CMK (cell line): Measurements from ENCODE around the gene MADCAM1.

Experiments
- DNase-seq: peaks from one replicate; pipeline ENCODE4 v3.0.0-alpha.2; 2010; ENCODE audit warnings: low read depth

Gene MADCAM1

DNA sequence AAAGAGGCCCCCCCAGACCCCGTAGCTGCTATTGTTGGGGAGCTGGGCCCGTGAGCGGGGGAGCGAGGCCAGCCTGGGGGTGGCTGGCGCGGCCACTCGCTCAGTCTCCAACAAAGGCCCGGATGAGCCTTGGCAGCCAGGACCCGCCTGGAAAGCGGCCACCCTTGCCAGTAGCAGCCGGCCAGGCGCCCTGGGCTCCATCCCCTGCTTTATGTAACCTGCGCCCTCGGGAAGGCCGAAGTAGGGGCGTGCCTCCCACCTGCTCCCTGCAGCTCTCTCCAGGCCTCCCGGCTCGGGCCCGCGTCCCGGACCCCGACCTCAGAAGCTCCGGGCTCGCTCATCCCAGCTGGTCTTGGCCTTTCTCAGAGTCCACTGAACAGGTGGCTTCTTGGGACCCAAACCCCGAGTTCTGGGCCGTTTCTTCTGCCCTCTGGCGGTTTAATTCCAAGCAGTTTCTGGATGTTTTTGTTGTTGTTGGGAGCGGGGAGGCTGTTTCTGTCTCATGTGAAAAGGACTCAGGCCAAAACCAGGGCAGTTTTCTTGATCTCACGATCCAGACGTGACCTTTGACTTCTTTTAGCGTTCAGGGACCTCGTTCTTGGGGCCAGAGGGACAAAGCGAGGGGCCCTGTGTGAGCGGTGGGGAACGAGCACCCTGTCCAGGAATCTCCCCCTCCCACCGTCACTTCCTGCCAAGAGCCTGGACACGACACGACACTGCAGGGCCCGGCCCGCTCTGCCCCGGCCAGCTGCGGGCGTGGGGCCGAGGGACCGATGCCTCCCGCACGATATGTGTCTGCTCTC is 36.5 kb downstream of the MADCAM1 start:
- no peak for DNase-seq

DNA sequence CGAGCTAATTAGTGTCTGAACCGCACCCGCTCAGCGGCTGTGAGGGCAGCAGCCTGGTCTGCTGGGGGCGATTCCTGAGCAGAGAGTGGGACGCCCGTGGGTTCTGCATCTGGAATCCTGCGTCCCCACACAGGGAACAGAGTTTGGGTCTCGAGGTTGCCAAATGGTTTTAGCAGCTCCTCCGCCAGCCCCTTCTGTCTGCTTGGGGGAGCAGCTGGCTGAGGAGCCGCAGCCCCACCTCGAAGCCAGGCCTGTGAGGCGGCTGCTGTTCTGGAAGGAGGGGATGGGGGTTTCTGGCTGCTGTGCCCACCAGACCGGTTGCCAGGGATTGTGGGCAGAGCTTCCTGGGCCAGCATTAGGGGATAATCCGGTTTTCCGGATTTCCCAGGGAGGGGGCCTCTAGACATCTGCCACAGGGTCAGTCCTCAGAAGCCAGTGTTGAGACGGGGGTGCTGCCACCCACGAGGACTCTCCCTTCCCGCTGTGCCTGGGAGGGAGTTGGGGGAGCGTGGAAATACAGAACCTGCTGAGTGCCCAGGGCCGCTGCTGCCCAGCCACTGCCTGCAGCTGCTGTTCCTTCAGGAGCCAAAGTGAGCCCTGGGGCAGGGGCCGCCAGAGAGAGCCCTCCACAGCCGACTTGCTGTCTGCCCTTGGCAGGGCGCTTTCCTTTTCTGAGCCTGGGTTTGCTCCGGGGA is 37.2 kb downstream of the MADCAM1 start:
- DNase-seq = no peak

DNA sequence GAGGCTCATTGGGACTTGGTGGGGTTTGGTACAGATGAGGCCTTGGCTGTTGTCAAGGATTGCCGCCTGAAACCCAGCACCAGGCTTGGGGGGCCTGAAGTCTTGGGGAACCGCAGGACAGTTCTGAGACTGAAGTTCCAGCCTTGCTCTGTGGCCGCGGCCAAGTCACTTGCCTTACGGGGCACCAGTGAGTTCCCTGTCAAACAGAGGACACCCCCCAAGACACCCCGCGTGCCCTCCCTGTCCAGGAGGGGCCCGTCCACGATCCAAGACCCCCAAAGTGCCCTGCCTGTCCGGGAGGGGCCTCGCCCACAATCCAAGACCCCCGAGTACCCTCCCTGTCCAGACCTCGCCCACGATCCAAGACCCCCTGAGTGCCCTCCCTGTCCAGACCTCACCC is 37.8 kb downstream of the MADCAM1 start:
- DNase-seq = no peak

DNA sequence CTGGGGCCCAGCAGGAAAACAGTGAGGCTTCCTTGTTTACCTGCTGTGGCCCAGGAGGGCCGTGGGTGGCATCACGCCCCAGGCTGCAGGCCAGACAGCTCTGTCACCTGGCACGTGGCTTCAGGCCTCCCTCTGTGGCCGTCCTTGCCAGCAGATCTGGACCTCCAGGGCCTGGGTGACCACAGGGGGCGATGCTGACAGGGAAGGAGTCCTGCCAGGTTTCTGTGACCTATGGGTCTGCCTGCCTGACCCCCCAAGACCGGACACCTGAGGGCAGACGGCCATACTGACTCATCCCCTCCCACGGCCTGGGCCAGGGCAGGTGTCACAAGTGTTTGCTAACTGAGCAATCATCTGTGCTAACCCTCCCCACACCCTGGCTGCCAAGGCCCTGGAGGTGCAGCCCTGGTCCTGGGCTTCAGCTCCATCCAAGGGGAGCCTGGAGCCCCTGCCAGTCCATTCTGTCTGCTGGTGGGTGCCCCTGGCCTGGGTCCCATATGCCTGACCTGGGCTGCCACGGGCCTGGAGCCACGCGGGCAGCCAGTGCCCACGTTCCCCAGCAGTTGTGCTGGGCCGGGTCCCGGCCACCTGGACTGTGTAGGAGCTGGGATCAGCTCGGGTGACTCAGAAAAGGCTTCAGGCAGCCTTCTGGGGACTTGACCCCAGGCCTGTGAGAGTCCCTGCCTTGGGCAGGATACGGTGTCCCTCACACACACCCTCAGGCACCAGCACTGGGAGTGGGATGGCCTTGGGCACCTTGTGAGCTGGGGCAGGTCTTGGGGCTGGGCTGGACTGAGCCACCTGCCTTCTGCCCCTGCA is 38.9 kb downstream of the MADCAM1 start:
- no peak for DNase-seq

DNA sequence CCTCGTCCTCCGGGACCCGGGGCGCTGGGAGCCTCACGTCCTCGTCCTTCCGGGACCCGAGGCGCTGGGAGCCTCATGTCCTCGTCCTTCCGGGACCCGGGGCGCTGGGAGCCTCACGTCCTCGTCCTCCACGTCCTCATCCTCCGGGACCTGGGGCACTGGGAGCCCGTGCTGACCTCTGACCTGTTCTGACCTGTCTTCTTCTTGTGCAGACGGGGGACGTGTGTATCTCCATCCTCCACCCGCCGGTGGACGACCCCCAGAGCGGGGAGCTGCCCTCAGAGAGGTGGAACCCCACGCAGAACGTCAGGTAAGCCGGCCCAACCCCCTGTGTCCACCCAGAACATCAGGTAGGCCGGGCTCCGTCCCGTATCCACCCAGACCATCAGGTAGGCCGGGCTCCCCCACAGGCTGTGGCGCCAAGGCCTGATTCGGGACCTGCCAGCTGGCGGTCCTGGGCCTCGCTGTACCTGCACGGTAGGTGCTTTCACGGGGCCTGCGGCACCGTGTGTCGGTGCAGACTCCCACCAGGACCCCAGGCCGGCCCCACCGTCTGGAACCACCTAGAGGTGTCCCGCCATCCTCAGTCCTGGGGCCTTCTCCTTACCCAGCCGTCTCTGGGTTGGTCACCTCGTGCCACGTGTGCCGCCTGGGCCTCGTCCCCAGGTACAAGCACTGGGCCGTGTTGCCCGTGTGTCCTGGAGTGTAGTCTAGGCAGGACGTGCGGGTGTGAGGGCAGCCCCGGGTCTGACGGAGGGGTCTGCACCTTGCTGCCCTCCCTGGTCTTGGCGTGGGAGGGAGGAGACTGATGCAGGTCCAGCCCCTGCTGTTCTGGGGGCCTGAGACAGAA is 40.0 kb downstream of the MADCAM1 start:
- DNase-seq = no peak

DNA sequence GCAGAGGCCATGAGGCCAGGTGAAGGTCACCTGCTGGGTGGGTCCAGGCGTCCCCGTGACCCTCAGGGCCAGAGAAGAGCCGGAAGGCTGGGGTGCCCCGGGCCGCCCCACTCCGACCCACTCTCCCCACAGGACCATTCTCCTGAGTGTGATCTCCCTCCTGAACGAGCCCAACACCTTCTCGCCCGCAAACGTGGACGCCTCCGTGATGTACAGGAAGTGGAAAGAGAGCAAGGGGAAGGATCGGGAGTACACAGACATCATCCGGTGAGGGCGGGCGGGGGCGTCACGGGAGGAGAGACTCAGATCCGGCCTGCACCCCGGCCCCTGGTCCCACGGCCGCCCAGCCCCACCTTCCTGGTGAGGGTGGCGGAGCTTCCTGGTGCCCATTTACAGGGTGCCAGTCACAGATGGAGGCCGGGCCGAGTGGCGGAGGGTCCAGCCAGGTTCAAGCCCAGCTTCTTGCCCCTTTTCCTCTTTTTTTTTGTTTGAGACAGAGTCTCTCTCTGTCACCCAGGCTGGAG is 40.7 kb downstream of the MADCAM1 start:
- DNase-seq = no peak

DNA sequence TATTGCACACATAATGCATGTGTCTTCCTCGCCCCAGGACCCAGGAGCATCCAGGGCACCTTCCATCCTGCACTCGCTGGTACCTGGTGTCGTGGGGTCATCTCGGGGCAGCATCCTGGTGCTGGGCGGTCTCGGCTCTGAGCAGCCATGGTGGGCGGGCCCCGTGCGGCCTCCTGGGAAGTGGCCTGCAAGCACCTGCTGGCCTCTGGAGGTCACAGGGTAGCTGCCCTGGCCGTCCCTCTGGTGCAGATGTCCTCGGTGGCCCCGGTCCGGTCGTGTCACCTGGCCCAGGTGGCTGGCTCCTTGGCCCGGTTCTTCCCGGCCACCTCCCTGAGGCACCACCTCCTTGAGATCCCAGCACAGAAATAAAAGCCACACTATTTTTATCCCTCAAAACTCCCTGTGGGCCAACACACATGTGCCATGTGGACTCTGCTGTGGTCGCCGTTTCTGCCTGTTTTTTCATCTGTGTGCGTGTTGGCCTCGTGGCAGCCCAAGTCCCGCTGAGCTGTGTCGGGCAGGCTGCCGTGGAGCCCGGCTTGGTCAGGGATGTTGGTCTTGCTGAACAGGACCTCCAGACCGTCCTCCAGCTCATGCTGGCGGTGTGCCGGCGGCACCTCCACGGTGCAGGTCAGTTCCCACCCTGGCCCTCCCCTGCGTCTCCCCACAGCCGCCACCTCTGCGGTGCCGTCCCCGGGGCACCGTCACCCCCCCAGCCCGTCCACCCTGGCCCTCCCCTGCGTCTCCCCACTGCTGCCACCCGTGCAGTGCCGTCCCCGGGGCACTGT is 42.5 kb downstream of the MADCAM1 start:
- no peak for DNase-seq

DNA sequence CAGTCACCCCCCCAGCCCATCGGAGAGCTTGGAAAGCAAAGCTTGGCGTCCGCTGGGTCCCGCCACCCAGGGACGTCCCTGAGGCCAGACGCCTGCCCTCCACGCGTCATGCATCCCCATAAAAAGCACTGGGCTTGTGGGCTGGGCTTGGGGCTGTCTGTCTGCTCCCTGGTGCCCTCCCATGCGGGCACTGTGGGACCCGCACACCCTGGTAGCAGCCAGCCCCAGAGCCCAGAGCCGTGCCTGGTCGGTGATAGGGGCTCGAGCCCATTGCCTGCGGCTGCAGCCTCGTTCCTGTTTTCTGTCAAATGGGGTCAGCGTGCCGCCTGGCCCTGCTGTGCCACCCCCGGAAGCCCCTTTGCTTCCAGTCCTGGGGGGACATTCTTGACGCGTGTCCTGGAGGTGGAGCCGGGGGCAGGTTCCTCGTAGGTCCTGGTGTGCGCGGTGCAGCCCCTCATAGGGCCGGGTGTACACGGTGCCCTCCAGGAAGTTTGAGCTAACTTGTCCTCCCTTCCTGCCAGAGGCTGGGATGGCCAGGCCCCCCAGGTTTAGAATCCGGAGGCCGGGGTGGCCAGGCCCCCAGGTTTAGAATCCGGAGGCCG is 43.2 kb downstream of the MADCAM1 start:
- DNase-seq = no peak

DNA sequence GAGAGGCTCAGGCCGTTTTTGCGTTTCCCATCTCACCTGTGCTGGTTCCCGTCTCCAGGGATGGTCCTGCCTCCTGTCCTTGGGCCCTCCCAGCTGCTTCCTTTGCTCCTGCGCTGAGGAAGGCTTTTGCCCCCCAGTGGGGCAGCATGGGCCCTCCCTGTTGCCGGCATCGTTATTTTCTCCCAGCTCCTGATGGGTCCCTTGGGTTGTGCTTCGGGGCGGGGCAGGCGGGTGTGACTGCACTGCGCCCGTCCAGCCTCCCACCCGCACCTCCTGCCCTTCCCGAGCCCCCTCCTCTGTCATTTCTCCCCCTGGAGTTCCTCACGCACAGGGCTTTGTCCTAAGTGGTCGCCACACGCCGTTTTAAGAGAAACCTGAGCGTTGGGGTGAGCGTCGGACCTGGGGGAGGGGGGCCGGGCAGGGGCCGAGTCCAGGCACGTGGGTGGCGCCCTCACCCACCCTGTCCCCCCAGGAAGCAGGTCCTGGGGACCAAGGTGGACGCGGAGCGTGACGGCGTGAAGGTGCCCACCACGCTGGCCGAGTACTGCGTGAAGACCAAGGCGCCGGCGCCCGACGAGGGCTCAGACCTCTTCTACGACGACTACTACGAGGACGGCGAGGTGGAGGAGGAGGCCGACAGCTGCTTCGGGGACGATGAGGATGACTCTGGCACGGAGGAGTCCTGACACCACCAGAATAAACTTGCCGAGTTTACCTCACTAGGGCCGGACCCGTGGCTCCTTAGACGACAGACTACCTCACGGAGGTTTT is 44.8 kb downstream of the MADCAM1 start:
- DNase-seq = no peak

DNA sequence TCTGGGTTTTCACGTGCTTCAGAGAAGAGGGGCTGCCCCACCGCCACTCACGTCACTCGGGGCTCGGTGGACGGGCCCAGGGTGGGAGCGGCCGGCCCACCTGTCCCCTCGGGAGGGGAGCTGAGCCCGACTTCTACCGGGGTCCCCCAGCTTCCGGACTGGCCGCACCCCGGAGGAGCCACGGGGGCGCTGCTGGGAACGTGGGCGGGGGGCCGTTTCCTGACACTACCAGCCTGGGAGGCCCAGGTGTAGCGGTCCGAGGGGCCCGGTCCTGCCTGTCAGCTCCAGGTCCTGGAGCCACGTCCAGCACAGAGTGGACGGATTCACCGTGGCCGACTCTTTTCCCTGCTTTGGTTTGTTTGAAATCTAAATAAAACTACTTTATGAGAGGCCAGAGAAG is 45.4 kb downstream of the MADCAM1 start:
- DNase-seq = no peak

DNA sequence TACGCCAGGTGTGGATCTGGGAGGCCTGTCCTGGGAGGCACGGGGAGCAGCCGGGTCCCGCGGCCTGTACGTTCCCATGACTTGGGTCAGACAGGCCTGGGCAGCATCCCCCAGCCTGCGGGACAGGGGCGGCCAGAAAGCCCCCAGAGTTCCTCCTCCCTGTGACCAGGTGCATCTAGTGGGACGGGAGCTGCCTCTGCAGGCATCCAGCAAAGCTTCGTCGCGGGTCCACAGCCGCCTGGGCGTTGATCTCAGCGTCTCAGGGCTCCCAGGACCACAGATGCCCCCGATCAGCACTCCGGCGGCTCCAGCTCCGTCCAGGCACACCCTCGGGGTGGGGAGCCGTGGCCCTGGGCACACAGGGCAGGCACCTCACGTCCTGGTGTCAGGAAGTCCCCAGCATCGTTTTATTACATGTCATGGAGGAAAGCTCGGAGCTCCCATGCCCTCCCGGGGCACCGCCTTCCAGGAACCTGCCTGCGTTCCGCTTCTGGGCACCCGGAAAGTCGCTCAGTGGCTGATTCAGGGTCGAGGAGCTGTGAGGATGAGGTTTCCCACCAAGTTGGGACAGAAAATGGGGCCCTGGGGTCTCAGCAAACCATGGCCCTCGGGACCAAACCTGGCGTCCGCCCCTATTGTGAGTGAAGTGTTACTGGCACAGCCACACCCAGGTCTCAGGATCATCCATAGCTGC is 46.0 kb downstream of the MADCAM1 start:
- DNase-seq = no peak

DNA sequence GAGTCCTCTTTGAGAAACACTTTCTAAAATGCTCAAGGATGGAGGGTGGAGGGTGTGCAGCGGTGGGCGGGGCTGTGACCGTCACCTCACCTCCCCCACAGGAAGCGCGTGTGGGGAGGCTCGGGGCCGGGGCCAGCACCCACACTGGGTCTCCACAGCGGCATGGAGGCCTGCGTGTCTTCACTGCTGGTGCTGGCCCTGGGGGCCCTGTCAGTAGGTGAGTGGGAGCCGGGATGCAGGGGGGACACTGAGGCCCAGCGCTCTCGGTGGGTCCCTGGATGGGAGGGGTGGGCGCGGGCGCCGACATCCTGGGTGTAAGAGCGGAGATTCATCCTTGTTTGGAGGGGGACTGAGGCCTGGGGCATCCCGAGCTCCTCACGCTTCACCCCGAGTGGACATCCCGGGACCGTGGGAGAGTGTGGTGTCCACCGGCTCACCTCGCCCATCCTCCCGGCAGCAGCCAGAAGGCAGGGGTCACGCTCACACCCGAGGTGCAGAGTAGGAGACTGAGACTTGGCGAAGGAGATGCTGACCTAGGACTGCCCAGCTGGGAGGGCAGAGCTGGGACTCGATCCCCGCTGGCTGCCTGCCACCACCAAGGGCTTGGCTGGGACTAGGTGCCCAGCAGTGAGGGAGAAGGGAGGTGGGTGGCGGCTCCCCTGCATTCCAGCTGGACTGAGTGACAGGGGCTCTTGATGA is 47.8 kb downstream of the MADCAM1 start, which contains the start of gene GZMM:
GZMM (plus strand) TSS at position 144 of the 699 bp plus-strand sequence; CDS start at position 163, 19 bp downstream.
- no peak for DNase-seq

DNA sequence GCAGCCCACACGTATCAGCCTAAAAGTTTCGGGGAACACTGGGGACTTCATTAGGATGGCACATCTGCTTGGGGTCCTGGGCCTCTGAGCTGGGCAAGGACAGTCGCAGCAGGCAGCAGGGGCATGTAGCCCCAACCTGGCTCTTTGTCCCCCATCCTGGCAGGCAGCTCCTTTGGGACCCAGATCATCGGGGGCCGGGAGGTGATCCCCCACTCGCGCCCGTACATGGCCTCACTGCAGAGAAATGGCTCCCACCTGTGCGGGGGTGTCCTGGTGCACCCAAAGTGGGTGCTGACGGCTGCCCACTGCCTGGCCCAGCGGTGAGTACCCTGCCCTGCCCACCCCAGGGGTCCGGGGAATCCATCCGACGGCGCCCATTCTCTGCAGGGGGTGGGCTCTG is 50.8 kb downstream of the MADCAM1 start:
- DNase-seq = no peak

DNA sequence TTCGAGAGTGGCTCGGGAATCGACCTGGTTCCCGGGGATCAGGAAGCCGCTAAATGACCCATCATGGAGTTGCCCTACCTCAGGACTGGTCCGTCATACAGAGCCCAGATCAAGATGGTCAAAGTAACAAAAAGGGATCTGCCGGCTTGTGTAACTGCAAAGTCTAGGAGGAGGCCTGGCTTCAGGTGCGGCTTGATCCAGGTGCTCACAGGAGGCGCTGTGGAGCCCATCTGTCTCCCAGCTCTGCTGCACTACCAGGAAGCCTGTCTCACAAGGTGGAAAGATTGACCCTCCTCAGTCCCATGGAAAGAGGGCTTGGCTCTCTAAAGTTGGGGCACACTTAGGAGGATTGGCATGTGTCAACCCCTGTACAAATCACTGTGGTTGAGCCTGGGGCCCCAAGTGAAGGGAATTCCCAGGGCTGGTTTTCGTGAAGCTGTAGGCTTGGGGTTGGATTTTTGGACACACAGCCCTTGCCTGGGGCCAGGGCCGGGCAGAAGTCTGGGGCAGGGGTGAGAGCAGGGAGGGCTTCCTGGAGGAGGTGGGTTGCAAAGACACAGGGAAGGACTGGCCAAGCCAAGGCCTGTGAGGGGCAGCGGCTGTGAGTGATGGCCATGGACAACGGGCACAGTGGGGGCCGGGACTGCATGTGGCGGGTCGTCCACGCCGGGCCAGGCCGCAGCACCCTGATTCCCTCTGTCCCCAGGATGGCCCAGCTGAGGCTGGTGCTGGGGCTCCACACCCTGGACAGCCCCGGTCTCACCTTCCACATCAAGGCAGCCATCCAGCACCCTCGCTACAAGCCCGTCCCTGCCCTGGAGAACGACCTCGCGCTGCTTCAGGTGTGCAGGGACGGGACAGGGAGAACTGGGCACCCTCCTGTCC is 51.8 kb downstream of the MADCAM1 start:
- no peak for DNase-seq

DNA sequence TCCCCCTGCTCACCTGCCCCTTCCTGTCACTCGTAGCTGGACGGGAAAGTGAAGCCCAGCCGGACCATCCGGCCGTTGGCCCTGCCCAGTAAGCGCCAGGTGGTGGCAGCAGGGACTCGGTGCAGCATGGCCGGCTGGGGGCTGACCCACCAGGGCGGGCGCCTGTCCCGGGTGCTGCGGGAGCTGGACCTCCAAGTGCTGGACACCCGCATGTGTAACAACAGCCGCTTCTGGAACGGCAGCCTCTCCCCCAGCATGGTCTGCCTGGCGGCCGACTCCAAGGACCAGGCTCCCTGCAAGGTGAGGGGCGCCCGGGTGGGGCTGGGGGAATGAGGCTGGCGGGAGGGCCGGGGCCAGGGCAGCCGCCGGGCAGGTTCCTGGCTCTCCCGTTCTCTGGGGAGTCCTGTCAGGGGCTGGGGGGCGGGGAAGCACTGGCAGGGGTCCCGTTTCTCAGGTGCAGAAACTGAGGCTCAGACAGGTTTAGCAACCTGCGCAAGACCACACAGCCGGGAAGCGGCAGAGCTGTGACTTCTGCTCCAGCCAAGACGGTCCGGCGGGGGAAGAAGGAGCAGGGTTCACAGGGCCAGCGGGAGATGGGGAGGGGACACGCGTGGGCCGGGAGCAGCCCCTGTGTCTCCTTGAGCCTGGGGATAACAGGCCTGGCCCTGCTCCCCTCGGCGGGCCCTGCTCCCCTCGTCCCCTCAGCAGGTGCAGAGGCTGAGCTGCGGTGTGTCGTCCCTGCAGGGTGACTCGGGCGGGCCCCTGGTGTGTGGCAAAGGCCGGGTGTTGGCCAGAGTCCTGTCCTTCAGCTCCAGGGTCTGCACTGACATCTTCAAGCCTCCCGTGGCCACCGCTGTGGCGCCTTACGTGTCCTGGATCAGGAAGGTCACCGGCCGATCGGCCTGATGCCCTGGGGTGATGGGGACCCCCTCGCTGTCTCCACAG is 52.9 kb downstream of the MADCAM1 start:
- DNase-seq = no peak

DNA sequence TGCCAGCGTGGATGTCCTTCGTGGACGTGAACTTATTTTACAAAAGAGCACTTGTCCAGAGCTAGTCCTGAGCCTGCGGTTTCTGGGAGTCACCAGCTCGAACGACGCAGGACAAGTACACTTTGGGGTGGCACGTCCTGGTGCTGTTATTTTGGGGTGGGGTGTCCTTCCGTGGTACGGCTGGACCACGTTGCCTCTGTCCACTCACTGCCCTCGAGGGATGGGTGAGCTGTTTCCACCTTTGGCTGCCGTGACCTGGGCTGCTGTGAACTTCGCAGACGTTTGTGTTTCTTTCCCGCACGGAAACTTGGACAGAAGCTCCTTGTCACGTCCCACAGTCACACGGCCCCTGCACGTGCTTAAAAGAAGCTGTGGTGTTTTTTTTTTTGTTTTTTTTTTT is 58.5 kb downstream of the MADCAM1 start:
- DNase-seq = no peak
